OCI-LY7 (cell line): ENCODE data around the gene CEACAM20.

Source experiments
- EZH2phosphoT487 ChIP-seq: fragments of 200-600 bp; sonication (generic); IDR thresholded peaks from 2 replicates; pipeline ENCODE4 v1.6.1; 2018; ENCODE audit warnings: low read depth, borderline replicate concordance, mild to moderate bottlenecking, mixed run types, antibody characterized with exemption, low read length, moderate library complexity, mixed read lengths
- TF ChIP-seq, protein P1 (sequence below): fragments of 200-600 bp; sonication (generic); conservative IDR thresholded peaks from 2 replicates; pipeline ENCODE4 v1.5.1; 2014; ENCODE audit warnings: mild to moderate bottlenecking, antibody characterized with exemption, low read length, moderate library complexity, mixed read lengths

DNA sequence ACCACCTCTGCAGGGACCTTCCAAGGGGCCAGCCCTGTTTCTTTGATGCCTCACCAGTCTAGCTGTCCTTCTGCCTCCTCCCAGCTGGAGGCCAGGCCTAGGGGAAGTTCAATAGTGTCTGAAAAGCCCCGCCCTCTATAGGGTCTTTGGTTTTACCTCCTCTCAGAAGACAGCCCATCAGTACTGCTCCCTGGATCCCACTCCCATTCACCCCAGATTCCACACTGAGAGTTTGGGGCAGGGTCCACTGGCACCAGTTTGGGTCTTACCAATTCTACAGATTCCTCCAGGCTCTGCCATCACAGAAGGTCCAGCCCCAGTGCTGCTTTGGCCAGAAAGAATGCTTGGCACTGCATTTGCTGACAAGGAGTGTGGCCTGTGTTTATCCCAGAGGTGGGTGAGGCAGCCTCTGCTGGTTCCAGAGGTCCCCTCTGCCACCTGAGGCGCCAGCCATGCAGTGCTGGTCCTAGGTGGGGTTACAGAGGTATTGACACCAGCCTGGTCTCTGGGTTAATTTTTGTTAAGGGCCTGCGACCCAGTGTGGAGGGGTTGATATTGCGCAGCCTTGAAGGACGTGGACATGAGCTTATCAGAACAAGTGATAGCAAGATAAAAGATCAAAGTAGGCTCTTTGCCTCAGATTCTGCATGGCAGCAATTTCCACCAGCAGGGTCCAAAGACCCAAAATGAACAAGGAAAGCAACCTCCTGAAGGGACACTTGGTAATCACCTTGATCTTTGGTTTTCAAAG, 42.5 kb upstream of the CEACAM20 start:
- TF ChIP-seq, protein P1, sequence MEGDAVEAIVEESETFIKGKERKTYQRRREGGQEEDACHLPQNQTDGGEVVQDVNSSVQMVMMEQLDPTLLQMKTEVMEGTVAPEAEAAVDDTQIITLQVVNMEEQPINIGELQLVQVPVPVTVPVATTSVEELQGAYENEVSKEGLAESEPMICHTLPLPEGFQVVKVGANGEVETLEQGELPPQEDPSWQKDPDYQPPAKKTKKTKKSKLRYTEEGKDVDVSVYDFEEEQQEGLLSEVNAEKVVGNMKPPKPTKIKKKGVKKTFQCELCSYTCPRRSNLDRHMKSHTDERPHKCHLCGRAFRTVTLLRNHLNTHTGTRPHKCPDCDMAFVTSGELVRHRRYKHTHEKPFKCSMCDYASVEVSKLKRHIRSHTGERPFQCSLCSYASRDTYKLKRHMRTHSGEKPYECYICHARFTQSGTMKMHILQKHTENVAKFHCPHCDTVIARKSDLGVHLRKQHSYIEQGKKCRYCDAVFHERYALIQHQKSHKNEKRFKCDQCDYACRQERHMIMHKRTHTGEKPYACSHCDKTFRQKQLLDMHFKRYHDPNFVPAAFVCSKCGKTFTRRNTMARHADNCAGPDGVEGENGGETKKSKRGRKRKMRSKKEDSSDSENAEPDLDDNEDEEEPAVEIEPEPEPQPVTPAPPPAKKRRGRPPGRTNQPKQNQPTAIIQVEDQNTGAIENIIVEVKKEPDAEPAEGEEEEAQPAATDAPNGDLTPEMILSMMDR: no peak
- no peak for TF ChIP-seq EZH2phosphoT487
